HG03520 (cell line): Measurements from ENCODE around the gene CRYBG1.

ENCODE experiments used
- ATAC-seq: cut with Tn5 transposase; IDR thresholded peaks from one replicate; pipeline ENCODE4 v1.9.1; 2021; ENCODE audit warnings: mild to moderate bottlenecking, moderate library complexity; ENCODE audit not compliant: unreplicated experiment

Gene CRYBG1

GRCh38 chr6:106421496-106421895, 61.0 kb downstream of the CRYBG1 start:
- no peak for ATAC-seq

DNA sequence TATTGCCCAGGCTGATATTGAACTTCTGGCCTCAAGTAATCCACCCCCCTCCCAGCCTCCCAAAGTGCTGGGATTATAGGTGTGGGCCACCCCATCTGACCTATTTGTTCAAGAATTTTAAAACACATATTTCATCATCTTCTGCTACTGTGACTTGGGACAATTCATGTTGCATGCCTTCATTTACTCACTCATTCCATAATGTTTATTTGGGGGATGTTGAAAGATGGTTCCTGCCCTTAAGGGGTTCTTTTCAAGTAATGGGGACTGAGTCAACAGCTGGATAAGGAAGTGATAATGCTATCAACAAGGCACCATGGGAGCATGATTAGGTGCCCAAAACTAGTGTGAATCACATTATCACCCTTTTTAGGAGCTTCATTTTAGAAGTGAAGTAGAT, 62.0 kb downstream of the CRYBG1 start:
- ATAC-seq = no peak

- no peak for ATAC-seq
These were observed 64.9 kb downstream of the CRYBG1 start for GRCh38 chr6:106425382-106425781.

DNA sequence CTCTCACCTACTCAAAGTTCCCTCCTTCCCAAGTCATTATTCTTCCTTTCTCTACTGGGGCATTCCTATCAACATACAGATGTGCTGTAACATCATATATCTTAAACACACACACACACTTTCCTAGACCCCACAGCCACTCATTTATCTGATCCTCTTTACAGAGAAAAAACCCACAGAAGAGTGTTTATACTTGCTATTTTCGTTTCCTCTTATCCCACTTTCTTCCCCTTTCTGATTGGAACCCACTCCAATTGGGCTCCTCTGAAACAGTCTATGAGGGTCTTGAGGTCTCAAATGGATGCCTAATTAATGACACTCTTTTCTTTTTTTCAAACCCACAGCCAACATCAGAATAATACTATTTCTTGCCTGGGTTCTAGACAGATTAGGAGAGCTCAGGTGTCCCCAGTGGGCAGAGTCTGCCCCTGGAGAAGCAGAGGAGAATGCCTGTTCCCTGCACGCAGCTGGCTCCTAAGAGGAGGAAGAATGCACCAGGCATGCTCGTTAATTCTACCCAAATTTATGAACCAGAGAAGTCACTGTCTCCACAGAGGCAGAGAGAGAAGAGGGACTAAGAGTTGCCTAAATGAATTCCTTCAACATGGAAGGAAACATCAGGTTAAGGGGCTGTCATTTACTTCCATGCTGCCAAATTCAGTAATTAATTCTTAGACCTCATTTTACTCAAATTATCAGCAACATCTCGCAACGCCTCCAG, 65.9 kb downstream of the CRYBG1 start:
- ATAC-seq = no peak

- no peak for ATAC-seq
These were observed 69.9 kb downstream of the CRYBG1 start for GRCh38 chr6:106430466-106430865.

GRCh38 chr6:106431405-106431804, 70.9 kb downstream of the CRYBG1 start:
- no peak for ATAC-seq

DNA sequence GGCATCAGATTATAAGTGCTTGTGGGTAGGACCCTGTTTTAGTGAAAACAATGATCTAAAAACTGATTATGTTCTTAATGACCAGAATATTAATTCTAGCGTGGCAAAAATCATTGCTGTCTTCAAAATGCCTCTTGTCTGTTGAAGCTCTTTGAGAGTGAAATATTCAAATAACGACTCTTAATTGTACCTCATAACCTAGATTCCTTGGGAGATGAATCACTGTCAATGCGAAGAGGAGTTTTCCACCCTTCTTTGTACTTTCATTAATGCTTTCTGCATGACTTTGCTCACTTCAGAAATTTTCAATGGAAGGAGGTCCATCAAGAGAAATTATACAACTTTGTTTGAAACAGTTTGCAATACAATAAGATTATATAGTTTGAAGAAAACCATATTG, 71.5 kb downstream of the CRYBG1 start:
- no peak for ATAC-seq

DNA sequence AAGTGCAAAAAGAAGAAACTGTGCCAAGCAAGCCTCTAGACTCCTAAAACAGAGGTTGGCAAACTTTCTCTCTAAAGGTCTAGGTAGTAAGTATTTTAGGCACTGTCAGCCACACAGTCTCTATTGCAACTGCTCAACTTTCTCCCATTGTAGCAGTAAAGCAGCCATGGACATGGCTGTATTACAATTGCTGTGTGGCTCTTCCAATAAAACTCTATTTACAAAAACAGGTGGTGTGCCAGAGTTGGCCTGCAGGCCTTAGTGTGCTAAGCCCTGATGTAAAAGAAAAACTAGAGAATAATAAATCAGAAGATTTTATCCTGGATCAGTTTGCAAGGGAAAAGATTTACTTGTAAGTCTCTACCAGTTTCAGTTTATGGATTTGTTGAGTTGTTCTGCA, 74.0 kb downstream of the CRYBG1 start:
- no peak for ATAC-seq

- no peak for ATAC-seq
These were observed 78.9 kb downstream of the CRYBG1 start for GRCh38 chr6:106439459-106439858.

DNA sequence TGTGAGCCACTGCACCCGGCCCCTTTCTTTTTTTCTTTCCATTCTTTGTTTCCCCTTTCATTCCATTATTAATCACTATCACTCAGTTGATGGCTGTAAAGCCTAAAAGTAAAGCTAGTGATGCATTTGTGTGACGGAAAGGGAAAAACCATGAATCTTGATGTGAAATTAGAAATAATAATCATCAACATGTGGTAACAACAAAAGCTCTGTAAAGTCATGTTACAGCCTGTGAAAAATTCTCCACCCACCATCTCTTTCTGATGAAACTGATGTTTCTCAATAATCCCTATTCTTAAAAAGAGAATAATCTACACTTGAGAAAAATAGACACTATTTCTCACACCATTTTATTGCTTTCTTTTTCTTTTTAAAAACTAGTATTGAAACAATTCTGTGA, 80.0 kb downstream of the CRYBG1 start:
- no peak for ATAC-seq

GRCh38 chr6:106442395-106442794, 81.9 kb downstream of the CRYBG1 start:
- ATAC-seq = no peak

DNA sequence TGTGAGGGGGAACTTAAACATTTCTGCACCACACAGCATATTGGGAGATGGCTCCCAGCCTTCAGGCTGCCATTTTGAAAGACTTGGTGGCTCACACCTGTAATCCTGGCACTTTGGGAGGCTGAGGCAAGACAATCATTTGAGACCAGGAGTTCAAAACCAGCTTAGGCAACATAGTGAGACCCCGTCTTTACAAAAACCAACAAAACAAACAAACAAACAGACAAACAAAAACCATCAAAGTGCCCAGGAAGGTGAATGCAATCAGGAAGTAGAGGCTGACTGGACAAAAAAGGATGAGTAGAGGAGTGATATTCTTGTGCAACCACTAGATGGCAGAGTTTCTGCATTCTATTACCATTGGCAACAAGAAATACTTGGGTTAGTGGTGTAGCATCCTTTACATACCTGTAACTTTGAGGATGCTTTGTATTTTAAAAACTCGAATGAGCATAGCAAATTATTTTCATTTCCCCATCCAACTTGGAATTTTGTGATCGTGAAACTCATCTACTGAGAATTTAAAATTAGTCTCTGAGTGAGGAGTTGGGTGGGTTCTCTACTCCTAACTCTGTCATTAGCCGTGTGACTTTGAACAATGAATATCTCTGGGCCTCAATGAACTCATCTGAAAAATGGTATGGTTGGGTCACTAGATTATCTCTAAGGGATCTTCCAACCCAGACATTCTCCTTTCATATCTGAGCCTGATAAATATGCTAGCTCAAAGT, 84.4 kb downstream of the CRYBG1 start:
- peak; percentile 57 for ATAC-seq

DNA sequence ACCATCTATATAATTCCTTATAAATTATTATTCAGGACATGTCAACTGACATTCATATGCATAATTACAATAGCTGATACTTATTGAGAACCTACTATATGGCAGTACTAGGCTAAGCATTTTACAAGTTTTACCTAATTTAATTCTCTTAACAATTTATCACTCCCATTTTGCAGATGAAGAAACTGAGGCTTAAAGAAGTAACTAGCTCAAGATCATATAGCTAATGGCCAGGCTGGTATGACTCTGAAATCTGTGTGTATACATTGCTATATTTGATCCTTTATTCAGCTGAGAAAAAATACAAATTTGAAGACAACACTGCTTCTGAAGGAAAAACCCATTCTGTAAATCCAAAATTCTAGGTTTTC, 85.0 kb downstream of the CRYBG1 start:
- ATAC-seq = no peak

DNA sequence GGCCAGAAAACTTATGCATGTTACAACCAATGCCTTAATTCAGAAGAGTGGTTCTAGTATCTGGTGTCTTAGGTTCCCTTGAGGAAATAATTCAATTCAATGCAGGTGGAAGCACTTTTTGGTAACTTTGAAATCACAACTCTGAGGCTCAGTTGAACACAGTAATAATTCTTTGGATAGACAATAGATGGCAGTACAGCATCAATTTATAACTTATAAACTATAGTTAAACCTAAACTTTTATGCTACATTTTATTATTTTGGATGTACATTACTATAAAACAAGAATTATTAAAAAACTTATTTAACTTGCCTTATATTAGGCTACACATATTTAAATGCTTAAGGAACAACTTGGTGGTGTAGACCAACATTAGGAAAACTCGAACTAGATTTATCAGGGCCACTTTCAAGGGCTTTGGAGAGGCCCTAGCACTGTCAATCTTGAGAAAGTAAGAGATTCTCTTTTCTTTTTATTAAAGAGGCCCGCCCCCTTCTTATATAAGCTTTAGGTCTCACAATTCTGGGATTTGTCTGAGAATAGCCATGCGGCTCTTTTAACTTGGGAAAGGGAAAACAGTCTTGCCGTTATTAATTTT, 85.9 kb downstream of the CRYBG1 start:
- no peak for ATAC-seq

DNA sequence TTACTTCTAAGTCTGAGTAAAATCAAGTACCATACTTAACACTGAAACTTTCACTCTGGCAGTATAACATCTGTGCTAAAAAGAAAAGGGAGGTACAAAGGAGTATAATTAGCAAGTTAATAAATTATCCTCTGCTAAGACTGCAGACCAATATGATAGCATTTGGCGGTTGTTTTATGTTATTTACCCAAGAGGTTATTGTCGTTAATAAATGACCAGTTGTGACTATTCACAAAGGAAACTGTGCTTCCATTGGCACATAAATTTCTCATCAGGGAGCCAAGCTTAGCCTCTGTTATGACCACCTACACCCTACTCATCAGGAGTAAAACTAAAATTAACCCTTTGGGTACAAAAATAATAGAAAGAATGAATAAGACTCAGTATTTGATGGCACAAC, 86.5 kb downstream of the CRYBG1 start:
- ATAC-seq = no peak

- ATAC-seq = no peak
These were observed 87.5 kb downstream of the CRYBG1 start for GRCh38 chr6:106448000-106448426.

- ATAC-seq = no peak
These were observed 90.1 kb downstream of the CRYBG1 start for GRCh38 chr6:106450653-106451052.

DNA sequence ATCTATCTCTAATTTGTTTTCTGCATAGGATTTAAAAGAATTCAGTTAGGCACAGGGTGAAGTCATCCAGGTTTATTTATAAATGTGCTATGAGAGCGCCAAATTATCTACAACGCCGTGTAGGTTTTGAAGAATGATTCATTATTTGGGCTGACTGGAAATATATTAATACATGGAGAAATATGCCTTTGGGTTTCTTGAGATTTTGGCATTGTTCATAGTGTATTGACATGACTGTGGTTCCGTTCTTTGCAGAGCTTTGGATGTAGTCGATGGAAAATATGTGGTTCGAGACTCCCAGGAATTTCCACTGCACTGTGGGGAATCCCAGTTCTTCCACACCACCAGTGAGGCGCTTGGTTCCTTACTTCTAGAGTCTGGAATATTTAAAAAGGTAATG, 90.9 kb downstream of the CRYBG1 start:
- ATAC-seq = no peak

- no peak for ATAC-seq
These were observed 92.1 kb downstream of the CRYBG1 start for GRCh38 chr6:106452628-106453027.

- no peak for ATAC-seq
These were observed 93.3 kb downstream of the CRYBG1 start for GRCh38 chr6:106453756-106454367.

DNA sequence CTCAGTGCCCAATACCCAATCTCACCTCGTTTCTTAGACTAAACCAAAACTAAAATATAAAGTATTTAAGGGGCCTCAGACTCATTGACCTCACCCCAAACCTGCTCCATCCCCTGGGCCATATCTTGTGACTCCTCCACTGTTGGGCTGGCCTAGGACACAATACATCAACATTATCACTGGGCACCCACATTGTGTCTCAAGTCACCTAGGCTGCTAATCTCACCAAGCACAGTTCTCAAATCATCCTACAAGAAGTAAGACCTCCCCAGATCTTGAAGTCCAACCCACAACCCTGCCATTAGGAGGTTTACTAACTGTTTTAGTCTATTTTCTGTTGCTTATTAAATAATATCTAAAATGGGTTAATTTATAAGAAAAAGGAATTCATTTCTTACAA, 96.2 kb downstream of the CRYBG1 start:
- no peak for ATAC-seq
